Stimulated activated CD4-positive, alpha-beta T cell treated with anti-CD3 and anti-CD28 coated beads, Interleukin-2, amount 100 ng/mL, for 48 hours (primary cell): ENCODE measurements around the gene TVP23C.

Experiments
- DNase-seq, 2 donors: peaks; one replicate each; pipeline ENCODE4 v3.0.0-alpha.2; 2020

TVP23C gene

GRCh38 chr17:15462976-15463772 is 100.1 kb downstream of the TVP23C start:
- DNase-seq: no peak

- no peak for DNase-seq
Measured at GRCh38 chr17:15457723-15458094, 105.6 kb downstream of the TVP23C start.

GRCh38 chr17:15456972-15457722 is 106.1 kb downstream of the TVP23C start:
- no peak for DNase-seq

GRCh38 chr17:15456496-15456895 is 106.8 kb downstream of the TVP23C start:
- no peak for DNase-seq

GRCh38 chr17:15454346-15454745 is 108.9 kb downstream of the TVP23C start:
- DNase-seq: no peak

GRCh38 chr17:15453782-15454181 is 109.5 kb downstream of the TVP23C start:
- DNase-seq: no peak

DNA sequence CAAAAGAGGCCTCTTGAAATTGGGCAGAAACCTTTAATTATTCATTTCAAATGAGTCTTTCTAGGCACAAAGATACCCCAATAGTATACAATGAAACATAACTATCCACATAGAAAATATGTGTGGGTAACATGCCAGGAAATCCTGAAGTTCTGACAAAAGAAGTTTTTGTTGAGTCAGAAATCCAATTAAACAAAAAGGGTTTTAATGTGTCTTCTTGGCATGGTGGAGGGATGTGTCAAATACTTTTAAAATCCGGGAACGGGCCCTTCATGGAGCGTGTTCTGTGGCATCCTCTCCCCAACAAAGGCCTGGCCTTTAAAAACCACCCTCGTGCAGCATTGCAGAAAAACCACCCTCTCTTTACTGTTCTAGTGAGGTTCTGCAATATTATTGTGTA is 110.0 kb downstream of the TVP23C start:
- no peak for DNase-seq

DNA sequence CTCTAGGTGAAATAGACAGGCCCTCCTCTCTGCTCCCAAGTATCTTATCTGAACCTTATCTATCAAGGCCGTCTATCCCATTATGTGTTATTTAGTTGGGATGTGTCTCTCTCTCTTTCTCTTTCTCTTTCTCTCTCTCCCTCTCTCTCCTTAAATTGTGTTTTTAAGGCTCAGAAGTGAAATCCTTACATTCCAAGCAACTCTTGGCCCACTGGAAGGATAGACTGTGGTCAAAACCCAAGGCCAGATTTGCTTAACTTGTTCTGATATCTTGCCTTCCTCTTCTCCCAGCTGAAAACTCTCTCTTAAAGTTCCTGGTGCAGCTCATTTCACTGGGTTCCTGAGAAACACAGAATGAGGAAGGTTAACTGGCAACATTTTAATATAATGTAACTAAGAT is 110.5 kb downstream of the TVP23C start:
- no peak for DNase-seq
